ENCODE data around the gene KLF12.

DNA sequence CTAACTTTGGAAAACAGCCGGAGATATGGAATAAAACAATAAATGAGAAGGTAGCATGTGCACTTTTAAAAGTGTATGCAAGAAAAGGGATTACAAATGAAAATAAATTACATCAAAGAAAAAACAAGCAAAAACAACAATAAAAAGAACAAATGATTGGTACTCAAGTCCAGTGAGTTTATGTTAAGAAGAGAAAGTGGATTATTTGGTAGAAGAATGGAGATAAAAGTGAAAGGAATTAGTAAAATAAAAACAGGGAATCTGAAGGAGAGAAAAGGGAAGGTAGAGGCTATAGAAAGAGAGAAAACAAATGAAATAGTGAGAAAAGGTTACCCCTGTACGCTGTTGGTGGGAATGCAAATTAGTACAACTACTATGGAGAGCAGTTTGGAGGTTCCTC is 28.6 kb upstream of the KLF12 start:
- TF ChIP-seq, protein P1, sequence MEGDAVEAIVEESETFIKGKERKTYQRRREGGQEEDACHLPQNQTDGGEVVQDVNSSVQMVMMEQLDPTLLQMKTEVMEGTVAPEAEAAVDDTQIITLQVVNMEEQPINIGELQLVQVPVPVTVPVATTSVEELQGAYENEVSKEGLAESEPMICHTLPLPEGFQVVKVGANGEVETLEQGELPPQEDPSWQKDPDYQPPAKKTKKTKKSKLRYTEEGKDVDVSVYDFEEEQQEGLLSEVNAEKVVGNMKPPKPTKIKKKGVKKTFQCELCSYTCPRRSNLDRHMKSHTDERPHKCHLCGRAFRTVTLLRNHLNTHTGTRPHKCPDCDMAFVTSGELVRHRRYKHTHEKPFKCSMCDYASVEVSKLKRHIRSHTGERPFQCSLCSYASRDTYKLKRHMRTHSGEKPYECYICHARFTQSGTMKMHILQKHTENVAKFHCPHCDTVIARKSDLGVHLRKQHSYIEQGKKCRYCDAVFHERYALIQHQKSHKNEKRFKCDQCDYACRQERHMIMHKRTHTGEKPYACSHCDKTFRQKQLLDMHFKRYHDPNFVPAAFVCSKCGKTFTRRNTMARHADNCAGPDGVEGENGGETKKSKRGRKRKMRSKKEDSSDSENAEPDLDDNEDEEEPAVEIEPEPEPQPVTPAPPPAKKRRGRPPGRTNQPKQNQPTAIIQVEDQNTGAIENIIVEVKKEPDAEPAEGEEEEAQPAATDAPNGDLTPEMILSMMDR (IDR thresholded peaks at IDR 0.05): no peak
- TF ChIP-seq POLR2A (IDR thresholded peaks at IDR 0.05): no peak

All from transverse colon (tissue), 3 donors.